A673 (cell line): Measurements from ENCODE around the gene C16orf96. TPM values are rescaled to one million over a fixed set of nuclear protein-coding genes. Genes with fewer than 3 reads are reported as not detected.
A peak's percentile ranks its signal among the peaks of the same experiment; 100 is the strongest.

Source experiments
- BruUV-seq: library from RNA; stranded (reverse); fragments of 400-500 nt; replicated peaks from 2 replicates; lab custom pipeline; 2021; lab: Mats Ljungman, UMichigan
- CTCF ChIA-PET: fragments of 300-600 bp; sonication (Branson Sonifier 250); formaldehyde crosslinking; loops from one replicate; lab custom pipeline; 2022; ENCODE audit warnings: antibody characterized with exemption; lab: Charles Lee
- POLR2A ChIA-PET: fragments of 300-600 bp; sonication (Branson Sonifier 250); formaldehyde crosslinking; loops from one replicate; lab custom pipeline; 2022; ENCODE audit warnings: antibody characterized with exemption; ENCODE audit not compliant: low non-redundant PET; lab: Charles Lee
- DNase-seq: peaks from one replicate; pipeline ENCODE4 v3.0.0-alpha.2; 2015; ENCODE audit warnings: low spot score
- H3K27ac ChIP-seq: fragments of 200-600 bp; sonication (generic); 2 replicates; pipeline ENCODE4 v1.5.1; 2016; ENCODE audit warnings: mixed run types, low read depth, mild to moderate bottlenecking, mixed read lengths, antibody characterized with exemption, low read length; ENCODE audit not compliant: poor library complexity, severe bottlenecking
- H3K27me3 ChIP-seq: fragments of 200-600 bp; sonication (generic); replicated peaks from 2 replicates; pipeline ENCODE4 v1.6.1; 2017; ENCODE audit warnings: mixed run types, low read depth, mild to moderate bottlenecking, mixed read lengths, antibody characterized with exemption, low read length; ENCODE audit not compliant: insufficient read depth, poor library complexity
- H3K36me3 ChIP-seq: fragments of 200-600 bp; sonication (generic); 2 replicates; pipeline ENCODE4 v1.6.1; 2016; ENCODE audit warnings: mixed run types, mild to moderate bottlenecking, mixed read lengths, antibody characterized with exemption, low read length; ENCODE audit not compliant: insufficient read depth, poor library complexity, severe bottlenecking
- H3K4me1 ChIP-seq: fragments of 200-600 bp; sonication (generic); 2 replicates; pipeline ENCODE4 v1.6.1; 2017; ENCODE audit warnings: mixed run types, mild to moderate bottlenecking, mixed read lengths, antibody characterized with exemption, low read length; ENCODE audit not compliant: insufficient read depth, poor library complexity, severe bottlenecking
- H3K4me3 ChIP-seq: fragments of 200-600 bp; sonication (generic); 2 replicates; pipeline ENCODE4 v1.5.1; 2016; ENCODE audit warnings: low read depth, mixed run types, mild to moderate bottlenecking, mixed read lengths, low read length; ENCODE audit not compliant: poor library complexity, severe bottlenecking
- H3K9me3 ChIP-seq: fragments of 200-600 bp; sonication (generic); 2 replicates; pipeline ENCODE4 v1.6.1; 2016; ENCODE audit warnings: mixed run types, low read depth, mild to moderate bottlenecking, mixed read lengths, antibody characterized with exemption, low read length; ENCODE audit not compliant: poor library complexity, severe bottlenecking
- CTCF ChIP-seq: fragments of 300-800, 200-600 bp; sonication (generic); conservative IDR thresholded peaks from 2 replicates; pipeline ENCODE4 v1.5.1; 2017; ENCODE audit warnings: low read depth, mild to moderate bottlenecking, antibody characterized with exemption, low read length, moderate library complexity, mixed read lengths
- EZH2 ChIP-seq: fragments of 200-600 bp; sonication (generic); IDR thresholded peaks from 2 replicates; pipeline ENCODE4 v1.6.1; 2017; ENCODE audit warnings: borderline replicate concordance, low read depth, mild to moderate bottlenecking, mixed read lengths, antibody characterized with exemption, low read length; ENCODE audit not compliant: poor library complexity, severe bottlenecking
- intact Hi-C: fragments of 100-400 bp; cut with micrococcal nuclease; formaldehyde crosslinking; loops from one replicate; pipeline ENCODE4 v1.10.0; 2022; ENCODE audit not compliant: unreplicated experiment
- total RNA-seq: library from RNA; stranded (reverse); gene quantifications from 2 replicates; pipeline ENCODE4 v1.2.3, GENCODE V29; 2021

Gene C16orf96
- total RNA-seq, 1 experiment from 2014 or later: not detected

- CTCF ChIA-PET: no interaction called here
These were observed 58.6 kb downstream of the C16orf96 start, which contains the start of gene UBALD1 for GRCh38 chr16:4614571-4615383. TSS of gene UBALD1 (minus strand) at chr16:4614888. CDS start at chr16:4614797, 91 bp downstream.

GRCh38 chr16:4615384-4616046 is 59.4 kb downstream of the C16orf96 start:
- DNase-seq: no peak
- Histone ChIP-seq H3K9me3 (no peaks in the 10 kb centered on the region), H3K36me3 (no peaks in the 10 kb centered on the region), H3K4me3 (peak overlapping the region; percentile 95), H3K4me1 (peaks cover 20% of the 10 kb centered on the region), H3K27me3 (no peaks in the 10 kb centered on the region), H3K27ac (peak overlapping the region; percentile 99)
- CTCF ChIA-PET: interaction anchor here (0.6 to 0.7 kb wide), 3 partner anchors 32 to 288 kb away, joined by 3 to 10 read pairs (median 8); no protein-coding TSS in a partner anchor
- intact Hi-C loops: no loop called here
- TF ChIP-seq CTCF: no peak
- no peak for TF ChIP-seq EZH2
- BruUV-seq: no TSS peak
- POLR2A ChIA-PET: interaction anchor here (0.6 to 0.7 kb wide), 3 partner anchors 11 to 747 kb away, joined by 3 to 9 read pairs (median 4); no protein-coding TSS in a partner anchor

More at GRCh38 chr16:4614571-4615383, 58.6 kb downstream of the C16orf96 start, which contains the start of gene UBALD1:
- Histone ChIP-seq H3K27ac (peak within 1 kb of the TSS; percentile 99), H3K4me1 (peaks cover 20% of the 10 kb centered on the region), H3K4me3 (peak within 1 kb of the TSS; percentile 95), H3K27me3 (no peaks in the 10 kb centered on the region), H3K36me3 (no peaks in the 10 kb centered on the region), H3K9me3 (no peaks in the 10 kb centered on the region)
- BruUV-seq: no TSS peak
- POLR2A ChIA-PET: no interaction called here
- DNase-seq: peak; percentile 93
- intact Hi-C loops: no loop called here
- TF ChIP-seq CTCF (no peak), EZH2 (no peak)

GRCh38 chr16:4616047-4616811 is 60.1 kb downstream of the C16orf96 start:
- no peaks in the 10 kb centered on the region for H3K36me3 ChIP-seq
- no TSS peak for BruUV-seq
- TF ChIP-seq EZH2 (no peak), CTCF (peak; percentile 43)
- peaks cover 20% of the 10 kb centered on the region for H3K4me1 ChIP-seq
- H3K4me3 ChIP-seq: peak overlapping the region; percentile 59
- intact Hi-C loops: no loop called here
- peak overlapping the region; percentile 99 for H3K27ac ChIP-seq
- ChIA-PET POLR2A (interaction anchor here (0.6 to 0.7 kb wide), 3 partner anchors 10 to 748 kb away, joined by 3 to 9 read pairs (median 4); no protein-coding TSS in a partner anchor), CTCF (interaction anchor here (0.6 to 0.7 kb wide), 4 partner anchors 32 to 289 kb away, joined by 3 to 10 read pairs (median 8); no protein-coding TSS in a partner anchor)
- peak; percentile 100 for DNase-seq
- H3K27me3 ChIP-seq: no peaks in the 10 kb centered on the region
- H3K9me3 ChIP-seq: no peaks in the 10 kb centered on the region
